ENCODE results near the gene ZNF771.

DNA sequence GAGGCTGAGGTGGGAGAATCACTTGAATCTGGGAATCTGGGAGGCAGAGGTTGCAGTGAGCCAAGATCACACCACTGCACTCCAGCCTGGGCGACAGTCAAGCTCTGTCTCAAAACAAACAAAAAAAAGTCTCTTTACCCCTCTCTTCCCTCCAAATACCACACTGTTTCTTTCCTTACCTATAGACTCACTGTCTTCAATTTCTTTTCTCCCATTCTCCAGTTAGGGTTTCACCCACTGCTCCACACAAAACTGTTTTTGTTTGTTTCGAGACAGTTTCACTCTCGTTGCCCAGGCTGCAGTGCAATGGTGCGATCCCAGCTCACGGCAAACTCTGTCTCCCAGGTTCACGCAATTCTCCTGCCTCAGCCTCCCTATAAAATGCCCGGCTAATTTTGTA, 46.2 kb upstream of the ZNF771 start:
- TF ChIP-seq, protein P1, sequence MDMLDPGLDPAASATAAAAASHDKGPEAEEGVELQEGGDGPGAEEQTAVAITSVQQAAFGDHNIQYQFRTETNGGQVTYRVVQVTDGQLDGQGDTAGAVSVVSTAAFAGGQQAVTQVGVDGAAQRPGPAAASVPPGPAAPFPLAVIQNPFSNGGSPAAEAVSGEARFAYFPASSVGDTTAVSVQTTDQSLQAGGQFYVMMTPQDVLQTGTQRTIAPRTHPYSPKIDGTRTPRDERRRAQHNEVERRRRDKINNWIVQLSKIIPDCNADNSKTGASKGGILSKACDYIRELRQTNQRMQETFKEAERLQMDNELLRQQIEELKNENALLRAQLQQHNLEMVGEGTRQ (IDR thresholded peaks at IDR 0.05): no peak
- TF ChIP-seq, protein P2, sequence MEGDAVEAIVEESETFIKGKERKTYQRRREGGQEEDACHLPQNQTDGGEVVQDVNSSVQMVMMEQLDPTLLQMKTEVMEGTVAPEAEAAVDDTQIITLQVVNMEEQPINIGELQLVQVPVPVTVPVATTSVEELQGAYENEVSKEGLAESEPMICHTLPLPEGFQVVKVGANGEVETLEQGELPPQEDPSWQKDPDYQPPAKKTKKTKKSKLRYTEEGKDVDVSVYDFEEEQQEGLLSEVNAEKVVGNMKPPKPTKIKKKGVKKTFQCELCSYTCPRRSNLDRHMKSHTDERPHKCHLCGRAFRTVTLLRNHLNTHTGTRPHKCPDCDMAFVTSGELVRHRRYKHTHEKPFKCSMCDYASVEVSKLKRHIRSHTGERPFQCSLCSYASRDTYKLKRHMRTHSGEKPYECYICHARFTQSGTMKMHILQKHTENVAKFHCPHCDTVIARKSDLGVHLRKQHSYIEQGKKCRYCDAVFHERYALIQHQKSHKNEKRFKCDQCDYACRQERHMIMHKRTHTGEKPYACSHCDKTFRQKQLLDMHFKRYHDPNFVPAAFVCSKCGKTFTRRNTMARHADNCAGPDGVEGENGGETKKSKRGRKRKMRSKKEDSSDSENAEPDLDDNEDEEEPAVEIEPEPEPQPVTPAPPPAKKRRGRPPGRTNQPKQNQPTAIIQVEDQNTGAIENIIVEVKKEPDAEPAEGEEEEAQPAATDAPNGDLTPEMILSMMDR (IDR thresholded peaks at IDR 0.05): no peak
